Measurements from ENCODE around the gene ISYNA1.

The ISYNA1 gene

DNA sequence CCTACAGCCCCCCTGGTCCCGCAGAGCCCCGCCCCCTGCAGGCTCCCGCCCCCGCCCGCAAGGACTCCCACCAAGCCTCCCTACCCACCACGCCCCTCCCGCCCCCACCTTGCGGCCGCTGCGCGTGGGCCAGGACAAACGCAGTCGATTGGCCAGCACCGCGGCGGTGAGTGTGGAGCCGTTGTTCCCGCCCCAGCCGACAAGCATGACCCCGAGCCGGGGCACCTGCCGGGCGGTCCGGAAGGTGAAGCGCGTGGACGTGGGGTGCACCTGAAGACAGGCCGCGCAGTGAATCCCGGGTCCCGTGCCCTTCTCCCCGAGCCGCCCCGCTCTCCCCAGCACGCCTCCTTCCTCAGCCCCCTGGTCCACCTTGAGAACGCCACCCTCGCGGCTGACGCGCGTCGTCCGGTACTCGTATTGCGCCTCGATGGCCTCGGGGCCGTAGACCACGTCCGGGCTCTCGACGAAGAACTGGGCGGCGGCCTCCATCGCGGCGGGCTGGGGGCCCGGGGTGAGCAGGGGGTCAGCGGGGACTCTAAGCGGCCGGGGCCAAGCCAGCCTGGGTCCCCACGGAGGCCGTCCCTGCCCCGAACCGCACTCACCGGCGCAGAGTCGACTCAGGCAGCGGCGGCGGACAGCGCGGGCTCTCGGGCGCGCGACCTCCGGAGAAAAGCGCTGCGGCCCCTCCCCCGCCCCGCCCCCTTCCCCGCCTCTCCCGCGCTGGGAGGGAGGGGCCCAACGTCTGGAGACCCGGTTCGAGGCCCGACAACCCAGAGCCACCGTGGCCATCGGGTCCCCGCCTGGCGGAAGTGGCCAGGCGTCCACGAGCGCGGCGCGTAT is at the start of gene ISYNA1:
Gene ISYNA1 (minus strand): TSS at position 643 of the 840 bp plus-strand sequence. CDS start 154 bp downstream, at position 489.
- DNase-seq (ENCODE audit: low read depth), result no peak

DNA sequence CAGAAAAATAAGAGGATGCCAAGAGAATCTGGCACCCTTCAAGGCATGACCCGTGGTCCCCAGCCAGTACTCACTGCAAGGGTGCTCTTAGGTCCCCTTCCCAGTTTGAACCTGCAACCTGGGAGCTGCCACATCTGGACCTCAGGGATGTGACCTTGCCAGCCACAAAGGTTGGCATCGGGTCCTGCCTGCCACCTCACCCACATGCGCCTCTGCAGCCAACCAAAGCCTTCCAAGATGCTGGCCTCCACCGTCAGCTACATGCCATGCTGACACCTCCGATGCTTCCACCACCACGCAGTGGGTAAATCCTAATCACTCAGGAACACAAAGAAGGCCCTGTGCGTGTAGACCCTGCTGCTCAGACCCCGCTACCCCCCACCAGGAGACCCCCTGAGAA is 48.8 kb upstream of the ISYNA1 start:
- DNase-seq (ENCODE audit: low read depth), result no peak

DNA sequence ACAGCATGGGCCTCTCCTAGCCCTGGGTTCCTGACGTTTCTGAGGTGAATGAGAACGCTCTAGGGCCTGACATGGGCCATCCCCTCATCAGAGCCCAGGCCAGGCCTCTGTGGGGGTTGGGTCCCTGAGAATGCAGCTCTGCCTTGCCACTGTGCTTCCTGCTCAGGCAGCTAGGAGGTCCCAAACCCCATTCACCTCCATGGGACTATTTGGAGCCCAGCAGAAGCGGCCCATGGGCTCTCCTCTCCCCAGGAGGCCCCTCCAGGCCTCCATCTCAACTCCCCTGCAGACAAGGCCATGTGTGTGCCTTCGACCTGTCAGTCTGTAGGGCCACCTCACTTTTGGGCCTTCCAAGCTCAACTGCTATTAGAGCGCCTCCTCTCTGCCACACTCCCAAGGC is 47.1 kb upstream of the ISYNA1 start:
- no peak for DNase-seq (ENCODE audit: low read depth)

DNA sequence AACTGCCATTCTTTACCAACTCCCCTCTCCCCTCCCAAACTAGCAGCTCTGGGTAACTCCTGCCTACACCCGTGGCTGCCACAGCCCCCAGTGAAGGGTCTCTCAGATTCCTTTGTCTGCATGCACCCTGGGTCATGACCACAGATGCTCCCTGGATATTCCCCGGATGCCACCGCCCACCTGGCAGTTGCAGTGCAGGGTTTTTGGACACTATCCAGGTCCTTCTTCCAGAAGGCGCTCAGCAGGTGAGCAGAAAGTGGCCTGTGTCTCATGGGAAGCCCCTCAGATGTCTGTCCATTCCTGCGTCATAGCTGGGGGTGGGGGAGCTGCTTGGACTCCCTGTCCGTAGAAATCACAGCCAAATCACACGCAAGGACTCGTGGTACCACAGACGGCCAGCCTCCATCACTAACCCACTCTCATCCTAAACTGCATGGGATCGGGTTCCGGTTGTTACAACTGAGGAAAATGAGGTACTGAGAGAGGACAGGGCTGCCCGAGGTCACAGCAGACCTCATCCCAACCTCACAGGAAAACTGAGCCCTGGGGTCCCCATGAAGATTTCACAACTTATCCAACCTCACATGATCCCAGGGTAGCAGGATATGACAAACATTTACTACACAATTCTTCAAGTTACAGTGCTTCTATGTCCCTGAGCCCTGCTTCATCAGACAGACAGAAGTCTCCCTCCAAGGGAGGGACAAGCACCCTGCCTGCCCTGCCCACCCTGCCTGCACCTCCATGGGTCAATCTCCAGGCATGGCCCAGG is 45.4 kb upstream of the ISYNA1 start:
- no peak for DNase-seq (ENCODE audit: low read depth)

DNA sequence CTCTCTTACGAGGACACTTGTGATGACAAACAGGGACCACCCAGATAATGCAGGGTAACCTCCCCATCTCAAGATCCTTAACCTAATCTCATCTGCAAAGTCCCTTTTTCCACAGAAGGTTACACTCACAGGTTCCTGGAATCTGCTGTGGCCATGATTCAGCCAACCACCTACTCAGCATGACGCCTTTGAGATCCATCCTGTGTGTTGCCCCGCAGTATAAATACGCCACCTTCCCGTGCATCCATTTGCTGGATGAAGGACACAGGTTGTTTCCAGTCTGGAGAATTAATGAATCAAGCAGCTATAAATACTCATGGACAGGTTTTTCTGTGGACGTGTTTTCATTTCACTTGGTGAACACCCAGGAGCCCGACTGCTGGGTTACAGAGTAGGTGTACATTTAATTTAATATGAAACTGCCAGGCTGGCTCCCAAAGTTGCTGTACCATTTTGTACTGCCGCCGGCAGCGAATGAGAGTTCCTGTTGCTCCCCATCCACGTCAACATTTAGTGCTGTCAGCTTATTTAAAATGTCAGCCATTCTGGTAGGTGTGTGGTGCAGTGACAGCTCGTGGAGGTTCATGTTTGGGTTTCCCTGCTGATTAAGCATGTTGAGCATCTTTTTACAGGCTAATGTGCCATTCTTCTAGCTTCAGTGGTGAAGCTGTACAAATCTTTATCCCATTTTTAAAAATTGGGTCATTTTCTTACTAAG is 43.7 kb upstream of the ISYNA1 start:
- no peak for DNase-seq (ENCODE audit: low read depth)

DNA sequence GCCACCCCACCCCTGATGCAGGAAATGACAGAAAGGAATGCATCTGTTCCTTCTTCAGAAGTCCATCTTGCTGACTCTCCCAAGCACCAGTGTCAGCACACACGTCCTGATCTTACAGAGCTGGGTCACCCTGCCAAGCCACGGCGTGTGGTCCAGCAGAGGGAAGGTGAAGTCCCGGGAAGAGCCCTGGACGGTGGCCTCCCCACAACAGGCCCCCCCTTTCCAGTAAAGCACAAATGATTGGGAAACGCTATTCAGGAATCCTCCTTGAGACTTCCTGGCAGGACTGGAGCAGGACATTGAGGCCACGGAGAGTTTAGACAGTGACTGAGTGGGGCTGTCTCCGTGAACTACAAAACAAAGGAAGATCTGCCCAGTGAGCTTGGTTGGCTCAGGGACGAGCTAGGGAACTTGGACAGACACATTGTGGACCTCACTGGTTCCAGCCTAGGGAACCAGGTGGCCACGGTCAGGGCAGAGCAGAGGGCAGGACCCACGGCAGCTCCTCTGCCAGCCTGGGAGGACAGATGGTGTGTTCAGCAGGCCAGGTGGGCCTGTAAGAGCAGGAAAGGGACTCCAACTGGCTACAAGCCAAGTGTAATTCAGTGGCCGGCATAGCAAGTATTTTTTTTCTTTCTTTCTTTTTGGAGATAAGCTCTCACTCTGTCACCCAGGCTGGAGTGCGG is 42.2 kb upstream of the ISYNA1 start:
- no peak for DNase-seq (ENCODE audit: low read depth)

DNA sequence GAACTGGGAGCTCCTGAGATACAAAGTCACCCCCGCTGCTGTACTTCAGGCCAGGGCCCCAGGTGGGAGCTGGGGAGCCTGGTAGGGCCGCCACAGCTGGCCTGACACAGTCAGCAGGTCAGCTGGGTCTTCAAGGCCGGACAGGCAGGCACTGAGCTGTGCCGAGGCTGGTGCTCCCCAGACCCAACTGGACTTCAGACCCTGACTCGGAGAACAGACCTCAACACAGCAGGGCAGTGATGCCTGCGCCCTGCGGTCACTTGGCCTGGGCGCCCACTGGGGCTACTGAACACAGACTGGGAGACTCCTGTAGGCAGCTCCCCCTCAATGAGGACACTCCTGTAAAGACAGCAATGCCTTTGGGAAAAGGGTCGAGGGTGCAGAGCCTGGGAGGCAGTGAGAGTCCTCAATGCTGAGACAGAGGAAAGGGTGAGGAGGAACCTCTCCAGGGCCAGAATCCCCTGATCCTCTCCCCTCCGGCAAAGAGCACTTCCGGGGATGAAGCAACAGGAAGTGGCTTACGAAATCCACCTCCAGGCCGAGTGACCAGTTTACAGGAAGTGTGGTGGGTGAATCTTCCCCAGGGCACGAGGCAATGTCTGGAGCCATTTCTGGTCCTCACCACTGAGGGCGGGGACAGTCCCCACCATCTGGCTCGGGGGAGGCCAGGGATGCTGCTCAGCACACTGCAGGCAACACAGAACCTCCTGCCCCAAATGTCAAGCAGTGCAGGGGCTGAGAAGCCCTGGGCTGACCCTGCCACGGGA is 40.8 kb upstream of the ISYNA1 start:
- peak; percentile 47 for DNase-seq (ENCODE audit: low read depth)

DNA sequence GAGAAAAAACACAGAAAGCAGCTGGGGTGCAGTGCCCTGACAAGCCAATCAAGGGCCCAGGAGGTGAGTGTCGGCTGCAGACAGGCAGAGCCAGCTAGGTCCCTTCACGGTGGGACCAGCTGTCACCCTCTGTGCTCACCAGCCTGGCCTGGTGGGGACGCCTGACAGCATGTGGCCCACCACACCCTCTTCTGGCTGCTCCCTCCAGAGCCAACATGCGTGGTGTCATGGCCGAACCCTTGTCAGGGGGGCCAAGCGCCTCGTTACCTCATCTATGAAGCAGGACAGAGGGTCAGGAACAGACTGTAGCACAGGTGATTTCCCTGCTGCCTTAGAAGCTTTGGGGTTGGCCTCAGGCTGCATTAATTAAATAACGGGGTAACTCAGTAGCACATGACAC is 40.0 kb upstream of the ISYNA1 start:
- no peak for DNase-seq (ENCODE audit: low read depth)

DNA sequence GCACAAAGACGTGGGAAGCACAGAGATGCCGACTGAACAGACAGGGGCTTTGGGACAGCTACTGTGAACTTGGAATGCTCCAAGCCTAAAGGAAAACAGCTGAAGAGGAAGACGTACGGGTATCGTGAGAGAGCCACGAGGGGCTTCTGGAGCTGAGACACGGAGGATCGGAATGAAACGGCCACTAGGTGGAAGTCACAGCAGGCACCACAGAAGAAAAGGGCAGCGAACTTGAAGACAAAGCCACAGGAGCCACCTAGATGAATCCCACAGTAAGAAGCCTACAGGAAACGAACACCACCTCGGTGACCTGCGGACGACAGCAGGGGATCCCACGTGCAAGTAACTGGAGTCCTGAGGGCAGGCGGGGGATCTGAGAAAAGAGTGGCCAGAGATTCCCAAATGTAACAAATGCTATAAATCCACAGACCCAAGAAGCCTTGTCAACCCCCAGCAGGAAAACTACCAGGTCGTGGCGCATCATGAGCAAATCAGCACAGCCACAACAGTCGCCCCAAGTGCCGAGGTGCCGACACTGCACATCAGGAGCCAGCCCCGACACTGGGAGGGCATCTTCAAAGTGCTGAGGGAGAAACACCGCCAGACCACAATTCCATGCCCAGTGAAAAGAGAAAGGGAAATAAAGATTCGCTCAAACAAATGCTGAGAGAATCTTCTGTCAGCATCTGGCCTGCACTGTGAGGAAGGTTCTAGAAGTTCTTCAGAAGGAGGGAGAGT is 39.3 kb upstream of the ISYNA1 start:
- DNase-seq (ENCODE audit: low read depth), result no peak

DNA sequence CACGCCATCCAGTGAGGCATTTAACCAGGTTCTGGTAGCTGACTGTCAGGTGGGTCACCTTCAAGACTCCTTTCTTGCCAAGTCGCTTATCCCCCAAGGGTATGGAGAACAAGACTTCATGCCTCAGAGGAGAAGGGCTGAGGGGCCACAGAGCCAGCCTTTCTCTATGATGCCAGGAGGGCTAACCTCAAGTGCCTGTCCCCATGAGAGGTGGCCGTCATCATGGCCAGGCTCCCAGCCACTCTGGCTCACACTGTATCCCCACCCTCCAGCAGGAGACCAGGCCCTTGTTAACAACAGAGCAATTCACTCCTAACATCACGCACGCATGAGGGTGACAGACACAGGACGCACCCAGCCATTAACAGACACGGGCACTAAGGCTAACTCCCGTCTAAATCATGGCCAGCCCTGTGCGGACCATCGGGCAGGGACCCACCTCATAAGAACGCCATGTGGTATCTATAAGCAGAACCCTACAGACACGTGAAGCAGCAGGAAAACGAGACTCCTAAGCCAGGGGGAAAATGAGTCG is 38.6 kb upstream of the ISYNA1 start:
- no peak for DNase-seq (ENCODE audit: low read depth)

DNA sequence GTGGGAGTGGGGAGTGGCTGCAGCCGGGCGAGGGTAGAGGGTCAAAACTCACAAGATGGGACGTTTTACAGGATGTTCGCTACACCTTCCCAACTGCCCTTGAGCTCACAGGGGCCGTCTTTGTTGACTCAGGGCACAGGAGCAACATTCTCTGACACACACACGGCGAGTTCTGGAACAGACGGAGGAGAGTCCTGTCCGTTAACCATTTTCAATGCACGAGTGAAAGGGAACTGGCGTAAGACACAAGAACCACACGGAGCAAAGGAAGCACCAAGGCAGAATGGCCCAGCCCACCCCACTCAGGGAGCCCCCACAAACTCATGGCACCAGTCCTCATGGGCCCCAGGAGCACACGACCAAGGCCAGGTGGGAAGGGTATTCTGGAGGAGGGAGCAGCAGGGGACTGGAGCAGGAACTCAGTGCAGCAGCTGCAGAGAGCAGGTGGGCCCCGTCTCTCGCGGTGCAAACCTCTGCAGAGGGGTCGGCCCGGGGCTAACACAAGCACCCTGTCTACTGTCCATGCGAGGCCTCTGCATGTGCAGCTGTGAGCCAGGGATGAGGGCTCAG is 37.9 kb upstream of the ISYNA1 start:
- no peak for DNase-seq (ENCODE audit: low read depth)

DNA sequence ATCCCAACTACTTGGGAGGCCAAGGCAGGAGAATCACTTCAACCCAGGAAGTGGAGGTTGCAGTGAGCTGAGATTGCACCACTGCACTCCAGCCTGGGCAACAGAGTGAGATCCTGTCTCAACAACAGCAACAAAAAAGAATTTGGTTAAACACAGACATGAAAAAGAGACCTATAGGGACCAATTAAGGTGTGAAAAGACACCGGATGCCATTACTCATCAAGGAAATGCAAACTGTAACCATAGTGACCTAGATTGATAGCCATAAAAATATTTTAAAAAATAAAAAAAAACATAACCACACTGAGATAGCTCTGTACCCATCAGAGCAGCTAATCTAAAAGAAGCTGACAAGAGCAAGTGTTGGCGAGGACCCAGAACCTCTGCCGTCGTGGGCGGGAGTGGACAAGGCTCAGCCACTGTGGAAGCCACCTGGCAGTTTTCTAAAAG is 37.1 kb upstream of the ISYNA1 start:
- no peak for DNase-seq (ENCODE audit: low read depth)

DNA sequence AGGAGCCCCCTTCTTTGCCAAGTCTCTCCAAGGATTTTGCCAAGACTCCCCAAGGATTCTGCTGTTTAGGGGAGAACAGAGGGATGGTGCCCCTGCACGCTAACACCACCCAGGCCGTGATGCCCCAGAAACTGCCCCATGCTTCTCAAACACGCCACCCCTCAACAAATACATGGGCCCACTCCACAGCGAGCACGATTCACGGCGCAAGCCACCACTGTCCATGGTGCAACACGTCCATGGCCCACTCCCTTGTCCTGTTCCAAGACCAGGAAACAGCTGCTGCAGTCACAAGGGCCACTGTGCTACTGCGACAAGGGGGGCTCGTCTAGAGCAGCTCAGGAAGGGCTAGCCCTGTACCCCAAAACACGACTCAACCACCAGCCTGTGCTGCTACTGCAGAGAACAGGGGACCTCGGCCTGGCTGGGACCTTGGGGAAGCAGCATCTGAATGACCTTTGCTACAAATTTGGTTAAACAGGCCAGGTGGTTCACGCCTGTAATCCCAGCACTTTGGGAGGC is 36.5 kb upstream of the ISYNA1 start:
- DNase-seq (ENCODE audit: low read depth), result no peak

DNA sequence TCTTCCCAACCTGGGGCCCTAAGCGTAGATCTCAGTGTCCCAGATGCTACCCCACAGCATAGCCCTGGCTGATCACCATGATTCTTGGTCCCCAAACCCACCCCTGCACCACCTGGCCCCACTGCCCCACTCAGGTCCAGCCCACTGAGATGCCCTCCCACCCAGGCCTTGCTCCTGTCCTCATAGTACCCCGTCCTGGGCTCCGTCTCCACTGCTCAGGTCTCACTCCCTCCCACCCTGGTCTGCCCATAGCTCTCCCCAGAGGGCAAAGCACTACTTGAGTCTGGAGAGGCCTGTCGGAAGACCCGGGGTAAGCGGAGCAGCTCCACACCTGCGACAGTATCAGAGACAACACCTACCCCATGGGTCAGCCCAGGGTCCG is 35.8 kb upstream of the ISYNA1 start:
- DNase-seq (ENCODE audit: low read depth), result no peak

DNA sequence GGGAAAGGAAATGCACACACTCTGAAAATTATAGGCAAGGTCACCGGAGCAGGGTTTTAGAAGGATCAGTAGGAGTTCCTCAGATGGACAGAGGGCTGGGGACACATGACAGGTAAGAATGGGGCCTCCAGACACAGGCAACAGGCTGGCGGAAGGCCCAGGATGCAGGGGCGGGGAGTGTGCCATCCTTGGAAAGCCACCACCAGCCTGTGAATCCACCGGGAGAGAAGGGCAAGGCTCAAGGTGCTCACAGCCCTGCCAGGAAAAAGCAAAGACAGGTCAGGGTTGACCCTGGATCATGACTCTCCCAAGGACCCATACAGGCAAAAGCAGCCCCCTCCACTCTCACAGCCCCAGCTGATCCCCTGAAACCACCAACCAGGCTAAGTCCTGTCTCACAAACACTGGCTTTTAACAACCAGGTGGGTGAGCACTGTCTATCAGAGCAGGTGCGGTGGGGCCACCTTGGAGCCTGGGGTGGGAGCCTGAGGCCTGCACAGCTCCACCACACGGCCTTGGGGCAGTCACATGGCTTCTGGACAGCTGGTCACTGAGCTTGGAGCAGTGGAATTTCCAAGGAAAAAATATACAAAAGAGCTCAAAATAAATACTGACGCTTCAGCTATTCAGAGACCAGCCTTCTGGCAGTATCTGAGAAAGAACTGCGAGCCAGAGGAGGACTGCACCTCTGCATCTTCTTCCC is 35.2 kb upstream of the ISYNA1 start:
- DNase-seq (ENCODE audit: low read depth), result no peak

DNA sequence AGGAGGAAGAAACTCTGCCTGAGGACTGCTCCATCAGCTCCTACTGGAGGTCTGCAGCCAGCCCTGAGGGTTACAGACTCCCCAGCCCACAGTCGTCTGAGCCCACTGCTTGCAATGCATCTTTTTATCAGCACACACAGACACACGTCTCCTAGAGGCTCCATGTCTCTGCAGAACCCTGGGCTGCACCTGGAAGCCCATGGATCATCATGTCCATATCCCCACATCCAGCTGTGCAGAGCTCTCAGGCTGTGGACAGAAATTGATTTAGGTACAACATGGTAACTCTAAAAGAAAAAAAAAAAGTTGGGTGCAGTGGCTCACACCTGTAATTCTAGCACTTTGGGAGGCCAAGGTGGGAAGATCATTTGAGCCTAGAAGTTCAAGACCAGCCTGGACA is 32.9 kb upstream of the ISYNA1 start:
- no peak for DNase-seq (ENCODE audit: low read depth)

DNA sequence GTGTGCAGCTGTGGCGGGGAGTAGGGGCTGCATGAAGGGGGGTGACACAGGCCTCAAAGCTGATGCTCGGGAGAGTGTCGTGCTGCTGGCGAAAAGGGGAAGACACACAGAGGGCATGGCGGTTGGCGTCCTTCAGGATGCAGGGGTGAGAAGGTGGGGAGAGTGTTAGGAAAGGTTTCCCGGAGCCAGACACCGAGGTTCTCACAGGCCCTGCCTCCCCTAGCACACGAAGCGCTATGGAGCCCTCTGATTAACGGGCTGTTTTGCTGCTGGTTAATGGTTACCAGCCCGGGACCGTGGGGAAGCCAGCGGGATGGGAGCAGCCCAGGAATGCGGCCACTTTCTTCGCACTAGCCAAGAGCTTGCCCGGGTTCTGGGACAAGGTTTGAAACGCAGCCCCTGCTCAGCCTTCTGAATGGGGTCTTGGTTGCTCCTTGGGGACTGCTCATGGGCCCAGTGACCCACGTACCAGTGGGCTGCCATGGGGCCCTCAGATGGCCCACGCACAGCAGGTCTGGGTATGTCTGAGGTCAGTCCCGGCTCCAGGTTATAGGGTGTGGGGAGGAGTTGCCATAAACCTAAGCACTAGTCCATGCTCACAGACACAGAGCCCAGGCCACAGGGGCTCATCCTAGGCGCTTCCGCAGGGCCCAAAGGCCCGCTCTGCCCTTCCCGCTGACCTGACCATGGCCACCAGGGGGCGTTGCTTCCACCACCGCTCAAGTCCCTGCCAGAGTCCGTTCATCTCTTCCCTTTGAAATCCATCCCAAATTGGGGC is 31.3 kb upstream of the ISYNA1 start:
- DNase-seq (ENCODE audit: low read depth), result peak; percentile 38

DNA sequence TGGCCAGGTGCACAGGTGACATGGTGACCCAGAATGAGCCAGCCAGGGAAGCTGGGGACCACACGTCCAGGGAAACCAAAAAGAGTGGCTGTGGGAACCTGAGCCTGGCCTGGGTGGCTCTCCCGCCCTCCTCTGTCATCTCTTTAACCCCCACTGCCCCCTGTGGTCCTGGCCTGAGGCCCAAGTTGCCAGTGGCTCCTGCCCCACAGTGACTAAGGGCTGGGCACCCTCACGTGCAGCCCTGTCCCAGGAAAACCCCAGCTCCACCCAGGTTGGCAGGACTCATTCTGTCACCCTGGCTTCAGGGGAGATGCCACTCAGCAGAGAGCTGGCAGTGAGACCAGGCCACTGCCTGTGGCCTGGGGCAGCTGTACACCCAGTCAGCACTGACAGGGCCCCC is 30.6 kb upstream of the ISYNA1 start:
- no peak for DNase-seq (ENCODE audit: low read depth)

Data from activated T-cell treated with anti-CD3 and anti-CD28 coated beads for 24 hours (primary cell).